Fibroblast of mammary gland (primary cell): ENCODE results near the gene CLSTN2.

Source experiments
- DNase-seq: peaks from one replicate; pipeline ENCODE4 v3.0.0-alpha.2; 2010; ENCODE audit warnings: low read depth
- H3K4me3 ChIP-seq: 2 replicates; pipeline ENCODE4 v1.5.1; 2011; ENCODE audit warnings: low read depth, mild to moderate bottlenecking, low read length, moderate library complexity; ENCODE audit not compliant: control insufficient read depth
- CTCF ChIP-seq: conservative IDR thresholded peaks from 2 replicates; pipeline ENCODE4 v1.5.1; 2011; ENCODE audit warnings: low read depth, low read length, inconsistent platforms; ENCODE audit not compliant: control insufficient read depth, insufficient read depth

The CLSTN2 gene

GRCh38 chr3:140557476-140557875, 622.5 kb downstream of the CLSTN2 start:
- H3K4me3 ChIP-seq, result no peak overlapping the region
- no peak for TF ChIP-seq CTCF
- no peak for DNase-seq

GRCh38 chr3:140559546-140559945, 624.6 kb downstream of the CLSTN2 start:
- TF ChIP-seq CTCF, result no peak

GRCh38 chr3:140563206-140563760, 628.3 kb downstream of the CLSTN2 start:
- H3K4me3 ChIP-seq, result no peak overlapping the region
- DNase-seq, result no peak
- TF ChIP-seq CTCF, result no peak

More at GRCh38 chr3:140559546-140559945, 624.6 kb downstream of the CLSTN2 start:
- no peak overlapping the region for H3K4me3 ChIP-seq
- DNase-seq, result no peak

- no peak for TF ChIP-seq CTCF
- no peak for DNase-seq
- H3K4me3 ChIP-seq, result no peak overlapping the region
These were observed 633.1 kb downstream of the CLSTN2 start for GRCh38 chr3:140568131-140568530.

GRCh38 chr3:140568842-140569520, 634.0 kb downstream of the CLSTN2 start:
- H3K4me3 ChIP-seq, result no peak overlapping the region
- peak; percentile 50 for DNase-seq
- TF ChIP-seq CTCF, result no peak

- TF ChIP-seq CTCF, result no peak
- no peak for DNase-seq
- no peak overlapping the region for H3K4me3 ChIP-seq
These were observed 635.6 kb downstream of the CLSTN2 start for GRCh38 chr3:140570602-140571001.

- DNase-seq, result no peak
- no peak for TF ChIP-seq CTCF
- no peak overlapping the region for H3K4me3 ChIP-seq
These were observed 636.9 kb downstream of the CLSTN2 start for GRCh38 chr3:140571836-140572235.
